Endometrial microvascular endothelial cells (primary cell): Measurements from ENCODE around the gene BTBD18. TPM values are rescaled to one million over a fixed set of nuclear protein-coding genes. Genes with fewer than 3 reads are reported as not detected.

Experiments
- in situ Hi-C: cut with HindIII; loops from 2 replicates; pipeline ENCODE4 v1.10.0; 2017; ENCODE audit warnings: low sequenced_read_pairs, low pct_unique_long_range_greater_than_20kb; ENCODE audit errors: inconsistent ontology term
- total RNA-seq: library from RNA; depleted of rRNA; stranded (reverse); fragments of >200 nt; gene quantifications from one replicate; pipeline ENCODE4 v1.2.3, GENCODE V29; 2015; ENCODE audit errors: inconsistent ontology term

The BTBD18 gene
- total RNA-seq, 1 donor from 2014 or later: not detected

GRCh38 chr11:57698843-57699365, 52.7 kb downstream of the BTBD18 start:
- in situ Hi-C loops: loop anchor here (10.0 kb wide), 1 partner anchor 106 kb away; no protein-coding TSS in a partner anchor

Other genes starting within 250 kb of the BTBD18 start
- gene SLC43A1, start 236.1 kb downstream of the BTBD18 start, total RNA-seq: 5.5 TPM
- gene TIMM10, start 221.1 kb downstream of the BTBD18 start, total RNA-seq: 75.8 TPM
- not detected for gene SMTNL1, start 214.2 kb downstream of the BTBD18 start, total RNA-seq
- 58.0 TPM for gene UBE2L6, start 184.1 kb downstream of the BTBD18 start, total RNA-seq
- 14.9 TPM for gene SERPING1, start 154.1 kb downstream of the BTBD18 start, total RNA-seq
- gene YPEL4, start 101.9 kb downstream of the BTBD18 start, total RNA-seq: not detected
- 20.6 TPM for gene CLP1, start 94.1 kb downstream of the BTBD18 start, total RNA-seq
- gene ZDHHC5, start 83.7 kb downstream of the BTBD18 start, total RNA-seq: 60.3 TPM
- 17.7 TPM for gene MED19, start 39.6 kb downstream of the BTBD18 start, total RNA-seq
- gene TMX2, start 39.2 kb downstream of the BTBD18 start, total RNA-seq: 89.9 TPM
- 129 TPM for gene SELENOH, start 10.3 kb downstream of the BTBD18 start, total RNA-seq
- gene CTNND1, start 10.0 kb upstream of the BTBD18 start, total RNA-seq: 158 TPM